GM23248 (cell line): Measurements from ENCODE around the gene TSHZ2.

ENCODE experiments used
- EZH2 ChIP-seq: fragments of 200-600 bp; sonication (generic); IDR thresholded peaks from 2 replicates; pipeline ENCODE4 v1.6.1; 2018; ENCODE audit warnings: antibody characterized with exemption, mild to moderate bottlenecking; ENCODE audit not compliant: insufficient read depth, poor library complexity, severe bottlenecking
- EZH2phosphoT487 ChIP-seq: fragments of 200-600 bp; sonication (generic); IDR thresholded peaks from 2 replicates; pipeline ENCODE4 v1.6.1; 2018; ENCODE audit warnings: antibody characterized with exemption, moderate library complexity, mild to moderate bottlenecking, low read depth; ENCODE audit not compliant: insufficient read depth

DNA sequence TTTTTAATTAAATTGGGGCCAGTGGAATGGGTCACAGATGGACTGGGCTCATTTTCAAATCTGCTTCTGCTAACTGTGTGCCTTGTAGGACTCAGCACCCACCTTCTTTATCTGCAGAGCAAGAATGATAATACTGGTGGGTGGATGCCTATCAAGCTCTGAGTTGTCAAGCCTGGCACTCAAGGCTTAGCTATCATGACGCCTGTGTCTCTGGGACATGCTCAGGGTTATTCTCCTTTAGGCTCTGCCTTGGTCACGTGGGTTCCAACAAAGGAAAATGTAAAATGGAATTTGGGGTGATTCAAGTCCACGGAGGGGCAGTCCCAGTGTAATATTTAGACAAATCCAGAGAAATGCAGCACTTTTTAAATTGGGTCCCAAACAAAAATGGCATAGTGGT is 202.3 kb downstream of the TSHZ2 start:
- no peak for TF ChIP-seq EZH2phosphoT487
- TF ChIP-seq EZH2, result no peak
